ENCODE results near the gene TANGO2.

Gene TANGO2

GRCh38 chr22:20052309-20053259, 31.7 kb downstream of the TANGO2 start:
- DNase-seq = no peak

GRCh38 chr22:20053407-20054033, 32.6 kb downstream of the TANGO2 start:
- no peak for DNase-seq

GRCh38 chr22:20054034-20054427, 33.1 kb downstream of the TANGO2 start:
- DNase-seq = no peak

GRCh38 chr22:20054485-20054884, 33.6 kb downstream of the TANGO2 start:
- DNase-seq = no peak

GRCh38 chr22:20055144-20055543, 34.2 kb downstream of the TANGO2 start:
- no peak for DNase-seq

- DNase-seq = no peak
These were observed 34.7 kb downstream of the TANGO2 start for GRCh38 chr22:20055654-20056053.

GRCh38 chr22:20056161-20056560, 35.3 kb downstream of the TANGO2 start:
- no peak for DNase-seq

GRCh38 chr22:20056696-20057386, 35.9 kb downstream of the TANGO2 start:
- no peak for DNase-seq

- no peak for DNase-seq
These were observed 36.8 kb downstream of the TANGO2 start for GRCh38 chr22:20057596-20058268.

GRCh38 chr22:20058989-20059770, 38.3 kb downstream of the TANGO2 start:
- DNase-seq = no peak

- DNase-seq = no peak
These were observed 40.0 kb downstream of the TANGO2 start for GRCh38 chr22:20060700-20061480.

GRCh38 chr22:20061481-20061861, 40.6 kb downstream of the TANGO2 start:
- DNase-seq = no peak

- no peak for DNase-seq
These were observed 41.3 kb downstream of the TANGO2 start for GRCh38 chr22:20062043-20062765.

GRCh38 chr22:20062766-20063083, 41.8 kb downstream of the TANGO2 start:
- DNase-seq = no peak

GRCh38 chr22:20063271-20064139, 42.6 kb downstream of the TANGO2 start:
- no peak for DNase-seq

GRCh38 chr22:20064140-20064480, 43.2 kb downstream of the TANGO2 start:
- no peak for DNase-seq

GRCh38 chr22:20064545-20065262, 43.8 kb downstream of the TANGO2 start:
- no peak for DNase-seq

GRCh38 chr22:20065896-20066616, 45.1 kb downstream of the TANGO2 start:
- DNase-seq = no peak
